ENCODE measurements around the gene POFUT2.
"Not testable (repeated sequence)": the region's sequence is repeated elsewhere in the genome, so short reads cannot be mapped to it uniquely, and the experiment has no call there.

DNA sequence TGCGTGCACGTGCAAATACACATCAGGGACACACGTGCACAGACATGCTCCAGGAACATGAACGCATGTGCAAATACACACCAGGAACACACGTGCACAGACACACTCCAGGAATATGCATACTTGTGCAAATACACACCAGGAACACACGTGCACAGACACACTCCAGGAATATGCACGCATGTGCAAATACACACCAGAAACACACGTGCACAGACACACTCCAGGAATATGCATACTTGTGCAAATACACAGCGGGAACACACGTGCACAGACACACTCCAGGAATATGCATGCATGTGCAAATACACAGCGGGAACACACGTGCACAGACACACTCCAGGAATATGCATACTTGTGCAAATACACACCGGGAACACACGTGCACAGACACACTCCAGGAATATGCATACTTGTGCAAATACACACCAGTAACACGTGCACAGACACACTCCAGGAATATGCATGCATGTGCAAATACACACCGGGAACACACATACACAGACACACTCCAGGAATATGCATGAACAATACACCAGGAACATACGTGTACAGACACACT is 20.0 kb upstream of the POFUT2 start:
- TF ChIP-seq, protein P1, sequence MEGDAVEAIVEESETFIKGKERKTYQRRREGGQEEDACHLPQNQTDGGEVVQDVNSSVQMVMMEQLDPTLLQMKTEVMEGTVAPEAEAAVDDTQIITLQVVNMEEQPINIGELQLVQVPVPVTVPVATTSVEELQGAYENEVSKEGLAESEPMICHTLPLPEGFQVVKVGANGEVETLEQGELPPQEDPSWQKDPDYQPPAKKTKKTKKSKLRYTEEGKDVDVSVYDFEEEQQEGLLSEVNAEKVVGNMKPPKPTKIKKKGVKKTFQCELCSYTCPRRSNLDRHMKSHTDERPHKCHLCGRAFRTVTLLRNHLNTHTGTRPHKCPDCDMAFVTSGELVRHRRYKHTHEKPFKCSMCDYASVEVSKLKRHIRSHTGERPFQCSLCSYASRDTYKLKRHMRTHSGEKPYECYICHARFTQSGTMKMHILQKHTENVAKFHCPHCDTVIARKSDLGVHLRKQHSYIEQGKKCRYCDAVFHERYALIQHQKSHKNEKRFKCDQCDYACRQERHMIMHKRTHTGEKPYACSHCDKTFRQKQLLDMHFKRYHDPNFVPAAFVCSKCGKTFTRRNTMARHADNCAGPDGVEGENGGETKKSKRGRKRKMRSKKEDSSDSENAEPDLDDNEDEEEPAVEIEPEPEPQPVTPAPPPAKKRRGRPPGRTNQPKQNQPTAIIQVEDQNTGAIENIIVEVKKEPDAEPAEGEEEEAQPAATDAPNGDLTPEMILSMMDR (IDR thresholded peaks at IDR 0.05), result not testable (repeated sequence)
- TF ChIP-seq POLR2A (IDR thresholded peaks at IDR 0.05), result not testable (repeated sequence)
